HFF-Myc (cell line): Measurements from ENCODE around the gene PAX5.

Experiments used
- DNase-seq: peaks from one replicate; pipeline ENCODE4 v3.0.0-alpha.2; 2011; ENCODE audit warnings: low read depth; ENCODE audit errors: extremely low read depth
- H3K4me3 ChIP-seq: replicated peaks from 2 replicates; pipeline ENCODE4 v1.5.1; 2011; ENCODE audit warnings: low read depth, mild to moderate bottlenecking, control low read depth, low read length
- TF ChIP-seq, protein P1 (sequence below): IDR thresholded peaks from 2 replicates; pipeline ENCODE4 v1.5.1; 2012; ENCODE audit warnings: mild to moderate bottlenecking, low read depth, low read length, control low read depth; ENCODE audit errors: missing control alignments

PAX5 gene

DNA sequence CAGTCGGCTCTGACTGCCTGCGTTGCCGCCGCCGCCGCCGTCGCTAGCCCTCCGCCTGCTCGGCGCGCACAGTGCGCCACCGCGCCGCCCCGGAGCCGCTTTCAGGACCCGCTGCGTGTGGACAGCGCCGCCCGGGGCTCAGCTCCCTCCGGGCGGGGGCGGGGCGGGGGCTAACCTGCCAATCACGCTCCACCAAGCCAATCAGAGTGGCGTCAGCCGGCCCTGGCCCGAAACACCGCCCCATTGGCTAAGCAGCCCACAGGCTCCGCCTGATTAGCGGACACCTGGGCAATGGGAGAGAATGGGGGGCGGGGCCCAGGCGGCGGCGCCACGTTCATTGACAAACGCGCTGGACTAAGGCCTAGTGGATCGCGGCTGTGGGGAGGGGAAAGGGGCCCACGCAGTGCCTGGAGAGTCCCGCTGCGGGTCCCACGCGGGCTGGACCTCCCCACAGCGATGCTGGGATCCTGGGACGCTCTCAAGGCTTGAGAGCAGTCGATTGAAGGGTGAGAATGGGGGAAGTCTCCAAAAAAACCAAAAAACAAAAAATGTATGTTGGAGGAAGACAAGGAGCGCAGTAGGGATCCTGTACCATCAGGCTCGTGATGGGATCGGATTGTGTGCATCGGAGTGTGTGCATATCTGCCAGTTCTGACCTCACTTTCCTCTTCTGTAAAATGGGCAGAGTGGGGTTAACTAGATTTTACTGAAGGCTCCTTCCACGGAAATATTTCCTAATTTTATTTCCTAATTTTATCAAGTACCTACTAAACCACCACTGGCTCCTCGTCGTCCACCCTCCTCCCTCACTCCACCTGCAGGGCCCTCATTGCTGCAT lies 6.3 kb downstream of the PAX5 start:
- H3K4me3 ChIP-seq = no peak overlapping the region
- TF ChIP-seq, protein P1, sequence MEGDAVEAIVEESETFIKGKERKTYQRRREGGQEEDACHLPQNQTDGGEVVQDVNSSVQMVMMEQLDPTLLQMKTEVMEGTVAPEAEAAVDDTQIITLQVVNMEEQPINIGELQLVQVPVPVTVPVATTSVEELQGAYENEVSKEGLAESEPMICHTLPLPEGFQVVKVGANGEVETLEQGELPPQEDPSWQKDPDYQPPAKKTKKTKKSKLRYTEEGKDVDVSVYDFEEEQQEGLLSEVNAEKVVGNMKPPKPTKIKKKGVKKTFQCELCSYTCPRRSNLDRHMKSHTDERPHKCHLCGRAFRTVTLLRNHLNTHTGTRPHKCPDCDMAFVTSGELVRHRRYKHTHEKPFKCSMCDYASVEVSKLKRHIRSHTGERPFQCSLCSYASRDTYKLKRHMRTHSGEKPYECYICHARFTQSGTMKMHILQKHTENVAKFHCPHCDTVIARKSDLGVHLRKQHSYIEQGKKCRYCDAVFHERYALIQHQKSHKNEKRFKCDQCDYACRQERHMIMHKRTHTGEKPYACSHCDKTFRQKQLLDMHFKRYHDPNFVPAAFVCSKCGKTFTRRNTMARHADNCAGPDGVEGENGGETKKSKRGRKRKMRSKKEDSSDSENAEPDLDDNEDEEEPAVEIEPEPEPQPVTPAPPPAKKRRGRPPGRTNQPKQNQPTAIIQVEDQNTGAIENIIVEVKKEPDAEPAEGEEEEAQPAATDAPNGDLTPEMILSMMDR = no peak
- peak; percentile 72 for DNase-seq

- no peak overlapping the region for H3K4me3 ChIP-seq
- TF ChIP-seq, protein P1 = no peak
- no peak for DNase-seq
Measured at GRCh38 chr9:37026931-37027581, 7.0 kb downstream of the PAX5 start.

GRCh38 chr9:37026113-37026930 lies 7.7 kb downstream of the PAX5 start:
- TF ChIP-seq, protein P1 = no peak
- DNase-seq = no peak
- H3K4me3 ChIP-seq = no peak overlapping the region

GRCh38 chr9:37025823-37026112 lies 8.3 kb downstream of the PAX5 start:
- H3K4me3 ChIP-seq = no peak overlapping the region
- TF ChIP-seq, protein P1 = no peak
- DNase-seq = no peak

DNA sequence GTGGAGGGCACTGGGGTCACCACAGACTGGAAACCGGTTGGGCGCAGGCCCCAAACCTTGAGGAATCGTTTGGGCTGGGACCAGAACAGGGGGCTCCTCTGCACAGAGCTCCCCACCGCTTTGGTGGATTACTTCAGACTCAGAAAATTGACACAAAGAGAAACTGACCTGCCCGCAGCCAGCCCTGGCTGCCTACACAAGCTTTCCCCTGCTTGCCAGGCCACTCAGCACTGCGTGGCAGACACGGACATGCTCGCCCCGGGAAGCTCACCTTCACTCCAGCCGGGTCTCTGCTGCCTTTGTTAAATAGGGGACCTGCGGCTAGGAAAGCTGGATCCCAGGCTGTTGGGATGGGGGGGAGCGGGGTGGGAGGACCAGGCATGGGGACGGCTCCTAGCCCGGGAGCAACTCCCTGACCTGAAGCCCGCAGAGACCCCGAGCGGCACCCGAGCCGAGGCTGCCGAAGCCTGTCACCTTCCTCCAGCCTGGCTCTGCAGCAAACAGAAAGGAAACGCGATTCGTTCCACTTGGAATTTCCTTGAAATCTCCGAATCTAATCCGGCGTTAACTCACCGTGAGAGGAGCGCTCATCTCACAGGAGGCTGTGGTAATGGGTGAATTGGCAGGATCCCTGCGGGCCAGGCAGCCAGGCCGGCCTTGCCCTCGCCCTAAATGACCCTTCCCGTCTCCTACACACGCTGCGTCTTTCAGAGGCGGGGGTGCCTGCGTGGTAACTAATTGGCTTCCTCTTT lies 8.8 kb downstream of the PAX5 start:
- no peak overlapping the region for H3K4me3 ChIP-seq
- DNase-seq = no peak
- TF ChIP-seq, protein P1 = no peak

DNA sequence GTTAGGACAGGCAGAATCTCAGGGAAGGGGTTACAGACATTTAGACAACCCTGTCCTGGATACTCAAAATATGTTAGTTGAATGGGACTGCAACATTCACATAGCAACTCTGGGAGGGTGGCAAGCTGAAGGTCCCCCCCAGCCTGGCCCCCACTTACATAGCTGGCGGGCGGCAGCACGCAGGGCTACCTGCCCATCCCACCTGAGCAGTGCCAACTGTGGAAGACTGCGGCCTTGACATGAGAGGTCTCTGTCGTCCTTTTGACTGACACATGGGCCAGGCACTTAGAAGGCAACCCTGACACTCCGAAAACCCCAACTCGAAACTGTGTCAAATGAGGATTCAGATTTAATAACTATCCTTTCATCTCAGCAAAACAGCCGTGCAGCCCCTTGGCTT lies 16.5 kb downstream of the PAX5 start:
- H3K4me3 ChIP-seq = no peak overlapping the region
- TF ChIP-seq, protein P1 = no peak
- no peak for DNase-seq
